ENCODE measurements around the gene TCF12. TPM values are rescaled to one million over a fixed set of nuclear protein-coding genes. Genes with fewer than 3 reads are reported as not detected.

Gene TCF12
- total RNA-seq, 1 donor from 2014 or later: 123 TPM

DNA sequence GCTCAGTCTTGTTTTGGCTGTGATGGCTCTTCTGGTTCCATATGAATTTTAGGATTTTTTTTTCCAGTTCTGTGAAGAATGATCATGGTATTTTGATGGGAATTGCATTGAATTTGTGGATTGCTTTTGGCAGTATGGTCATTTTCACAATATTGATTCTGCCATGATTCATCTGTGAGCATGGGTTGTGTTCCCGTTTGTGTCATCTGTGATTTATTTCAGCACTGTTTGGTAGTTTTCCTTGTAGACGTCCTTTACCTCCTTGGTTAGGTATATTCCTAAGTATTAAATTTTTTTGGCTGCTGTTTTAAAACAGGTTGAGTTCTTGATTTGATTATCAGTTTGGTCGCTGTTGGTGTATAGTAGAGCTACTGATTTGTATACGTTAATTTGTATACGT is 18.5 kb downstream of the TCF12 start:
- peaks cover 2% of the 10 kb centered on the region for H3K4me1 Mint-ChIP-seq (ENCODE audit: unreplicated experiment)
- H3K9me3 Mint-ChIP-seq (ENCODE audit: unreplicated experiment): no peaks in the 10 kb centered on the region
- TF ChIP-seq, protein P1, sequence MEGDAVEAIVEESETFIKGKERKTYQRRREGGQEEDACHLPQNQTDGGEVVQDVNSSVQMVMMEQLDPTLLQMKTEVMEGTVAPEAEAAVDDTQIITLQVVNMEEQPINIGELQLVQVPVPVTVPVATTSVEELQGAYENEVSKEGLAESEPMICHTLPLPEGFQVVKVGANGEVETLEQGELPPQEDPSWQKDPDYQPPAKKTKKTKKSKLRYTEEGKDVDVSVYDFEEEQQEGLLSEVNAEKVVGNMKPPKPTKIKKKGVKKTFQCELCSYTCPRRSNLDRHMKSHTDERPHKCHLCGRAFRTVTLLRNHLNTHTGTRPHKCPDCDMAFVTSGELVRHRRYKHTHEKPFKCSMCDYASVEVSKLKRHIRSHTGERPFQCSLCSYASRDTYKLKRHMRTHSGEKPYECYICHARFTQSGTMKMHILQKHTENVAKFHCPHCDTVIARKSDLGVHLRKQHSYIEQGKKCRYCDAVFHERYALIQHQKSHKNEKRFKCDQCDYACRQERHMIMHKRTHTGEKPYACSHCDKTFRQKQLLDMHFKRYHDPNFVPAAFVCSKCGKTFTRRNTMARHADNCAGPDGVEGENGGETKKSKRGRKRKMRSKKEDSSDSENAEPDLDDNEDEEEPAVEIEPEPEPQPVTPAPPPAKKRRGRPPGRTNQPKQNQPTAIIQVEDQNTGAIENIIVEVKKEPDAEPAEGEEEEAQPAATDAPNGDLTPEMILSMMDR (IDR thresholded peaks at IDR 0.05; ENCODE audit: unreplicated experiment): no peak

DNA sequence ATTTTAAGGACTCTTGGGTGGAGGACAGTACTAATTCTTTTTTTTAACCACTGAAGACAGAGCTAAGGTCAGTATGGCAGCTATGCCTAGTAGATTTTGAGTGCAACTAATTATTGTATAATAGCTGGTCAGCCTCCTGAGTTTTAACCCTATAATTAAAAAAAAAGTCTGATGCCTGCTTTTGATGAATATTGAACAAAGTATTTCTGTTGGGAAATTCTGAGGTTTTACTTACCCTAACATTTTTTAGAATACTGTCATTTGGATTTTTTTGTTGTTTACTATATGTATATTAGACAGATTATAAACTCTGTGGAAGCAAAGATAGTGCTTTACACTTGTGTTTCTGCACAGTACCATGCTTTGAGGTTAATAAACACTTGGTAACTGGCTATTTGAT is 20.8 kb downstream of the TCF12 start:
- Mint-ChIP-seq H3K4me3 (ENCODE audit: unreplicated experiment) (no peak overlapping the region), H3K4me1 (ENCODE audit: unreplicated experiment) (peaks cover 2% of the 10 kb centered on the region), H3K27me3 (ENCODE audit: unreplicated experiment) (no peaks in the 10 kb centered on the region), H3K27ac (ENCODE audit: unreplicated experiment) (no peak overlapping the region), H3K9me3 (ENCODE audit: unreplicated experiment) (no peaks in the 10 kb centered on the region), H3K36me3 (ENCODE audit: low read depth, unreplicated experiment) (peaks cover 22% of the 10 kb centered on the region)
- TF ChIP-seq, protein P1 (IDR thresholded peaks at IDR 0.05; ENCODE audit: unreplicated experiment): no peak
- no peak for DNase-seq (ENCODE audit: low spot score)

More for the DNA sequence above, 18.5 kb downstream of the TCF12 start:
- no peak for DNase-seq (ENCODE audit: low spot score)
- Mint-ChIP-seq H3K4me3 (ENCODE audit: unreplicated experiment) (no peak overlapping the region), H3K36me3 (ENCODE audit: low read depth, unreplicated experiment) (peaks cover 25% of the 10 kb centered on the region), H3K27ac (ENCODE audit: unreplicated experiment) (no peak overlapping the region), H3K27me3 (ENCODE audit: unreplicated experiment) (no peaks in the 10 kb centered on the region)

DNA sequence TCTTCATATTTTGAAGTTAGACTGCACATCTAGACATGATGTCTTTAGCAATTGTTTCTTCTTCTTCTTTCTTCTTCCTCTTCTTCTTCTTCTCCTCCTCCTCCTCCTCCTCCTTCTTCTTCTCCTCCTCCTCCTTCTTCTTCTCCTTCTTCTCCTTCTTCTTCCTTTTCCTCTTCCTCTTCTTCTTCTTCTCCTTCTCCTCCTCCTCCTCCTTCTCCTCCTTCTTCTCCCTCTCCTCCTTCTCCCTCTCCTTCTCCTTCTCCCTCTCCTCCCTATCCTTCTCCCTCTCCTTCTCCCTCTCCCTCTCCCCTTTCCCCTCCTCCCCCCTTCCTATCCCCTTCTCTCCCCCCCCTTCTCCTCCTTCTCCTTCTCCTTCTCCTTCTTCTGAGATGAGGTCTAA is 21.9 kb downstream of the TCF12 start:
- no peaks in the 10 kb centered on the region for H3K9me3 Mint-ChIP-seq (ENCODE audit: unreplicated experiment)
- TF ChIP-seq, protein P1 (IDR thresholded peaks at IDR 0.05; ENCODE audit: unreplicated experiment): no peak
- no peak for DNase-seq (ENCODE audit: low spot score)
- no peaks in the 10 kb centered on the region for H3K27me3 Mint-ChIP-seq (ENCODE audit: unreplicated experiment)
- H3K36me3 Mint-ChIP-seq (ENCODE audit: low read depth, unreplicated experiment): peaks cover 11% of the 10 kb centered on the region
- peaks cover 2% of the 10 kb centered on the region for H3K4me1 Mint-ChIP-seq (ENCODE audit: unreplicated experiment)
- H3K27ac Mint-ChIP-seq (ENCODE audit: unreplicated experiment): no peak overlapping the region
- no peak overlapping the region for H3K4me3 Mint-ChIP-seq (ENCODE audit: unreplicated experiment)

DNA sequence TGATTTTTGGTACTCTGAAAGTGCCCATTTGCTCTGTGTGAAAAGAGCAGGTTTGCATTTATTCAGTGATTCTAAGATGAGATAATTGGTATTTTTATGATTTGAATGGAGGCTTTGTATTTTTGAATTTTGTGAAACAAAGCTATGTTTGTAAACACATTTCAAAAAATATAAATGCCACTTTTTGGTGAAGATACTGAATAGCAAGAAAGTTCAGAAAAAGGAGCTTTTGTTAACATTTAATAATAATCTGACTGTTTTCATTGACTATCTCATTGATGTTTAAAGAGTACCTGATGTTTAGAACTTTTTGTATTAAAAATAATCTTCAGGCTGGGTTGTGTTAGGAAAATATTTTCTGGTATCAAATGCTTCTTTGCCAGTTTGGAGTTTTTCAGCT is 23.7 kb downstream of the TCF12 start:
- peaks cover 8% of the 10 kb centered on the region for H3K36me3 Mint-ChIP-seq (ENCODE audit: low read depth, unreplicated experiment)
- no peak overlapping the region for H3K4me3 Mint-ChIP-seq (ENCODE audit: unreplicated experiment)
- H3K4me1 Mint-ChIP-seq (ENCODE audit: unreplicated experiment): peaks cover 2% of the 10 kb centered on the region
- H3K9me3 Mint-ChIP-seq (ENCODE audit: unreplicated experiment): no peaks in the 10 kb centered on the region
- H3K27me3 Mint-ChIP-seq (ENCODE audit: unreplicated experiment): no peaks in the 10 kb centered on the region
- DNase-seq (ENCODE audit: low spot score): no peak
- TF ChIP-seq, protein P1 (IDR thresholded peaks at IDR 0.05; ENCODE audit: unreplicated experiment): no peak
- no peak overlapping the region for H3K27ac Mint-ChIP-seq (ENCODE audit: unreplicated experiment)

DNA sequence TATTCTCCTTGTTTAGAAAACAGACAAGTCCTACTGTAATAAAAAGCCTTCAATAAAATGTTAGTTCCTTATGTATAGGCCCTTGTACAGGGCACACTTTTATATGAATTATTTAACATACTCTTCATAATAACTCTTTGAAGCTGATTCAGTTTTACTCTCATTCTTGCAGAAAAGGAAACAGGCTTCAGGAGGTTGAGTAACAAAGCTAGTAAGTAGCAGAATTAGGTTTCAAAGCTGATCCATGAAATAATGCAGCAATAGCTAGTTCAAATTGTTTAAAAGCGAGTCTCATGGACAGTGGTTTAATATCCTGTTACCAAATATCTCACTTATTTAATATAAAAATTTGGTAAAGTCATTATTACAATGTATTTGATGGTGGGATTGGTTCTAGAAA is 25.0 kb downstream of the TCF12 start:
- no peak for DNase-seq (ENCODE audit: low spot score)
- Mint-ChIP-seq H3K9me3 (ENCODE audit: unreplicated experiment) (no peaks in the 10 kb centered on the region), H3K36me3 (ENCODE audit: low read depth, unreplicated experiment) (peaks cover 8% of the 10 kb centered on the region), H3K4me1 (ENCODE audit: unreplicated experiment) (peaks cover 6% of the 10 kb centered on the region), H3K27me3 (ENCODE audit: unreplicated experiment) (no peaks in the 10 kb centered on the region), H3K27ac (ENCODE audit: unreplicated experiment) (no peak overlapping the region), H3K4me3 (ENCODE audit: unreplicated experiment) (no peak overlapping the region)
- TF ChIP-seq, protein P1 (IDR thresholded peaks at IDR 0.05; ENCODE audit: unreplicated experiment): no peak
